HG03558 (cell line): Measurements from ENCODE around the gene EZH1.

Source experiments
- ATAC-seq: cut with Tn5 transposase; IDR thresholded peaks from one replicate; pipeline ENCODE4 v1.9.1; 2021; ENCODE audit warnings: moderate number of reproducible peaks; ENCODE audit not compliant: unreplicated experiment; ENCODE audit errors: extremely low read depth

EZH1 gene

DNA sequence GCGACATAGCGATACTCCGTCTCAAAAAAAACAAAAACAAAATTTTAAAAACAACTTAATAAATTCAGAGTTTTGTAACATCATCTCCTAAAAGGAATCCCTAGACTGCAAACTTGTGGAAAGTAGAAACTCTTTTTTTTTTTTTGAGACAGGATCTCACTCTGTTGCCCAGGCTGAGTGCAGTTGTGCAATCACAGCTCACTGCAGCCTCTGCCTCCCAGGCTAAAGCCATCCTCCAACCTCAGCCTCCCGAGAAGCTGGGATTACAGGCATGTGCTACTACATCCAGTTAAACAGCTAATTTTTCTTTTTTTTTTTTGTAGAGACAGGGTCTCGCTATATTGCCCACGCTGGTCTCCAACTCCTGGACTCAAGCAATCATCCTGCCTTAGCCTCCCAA lies 19.7 kb downstream of the EZH1 start:
- ATAC-seq, result no peak

DNA sequence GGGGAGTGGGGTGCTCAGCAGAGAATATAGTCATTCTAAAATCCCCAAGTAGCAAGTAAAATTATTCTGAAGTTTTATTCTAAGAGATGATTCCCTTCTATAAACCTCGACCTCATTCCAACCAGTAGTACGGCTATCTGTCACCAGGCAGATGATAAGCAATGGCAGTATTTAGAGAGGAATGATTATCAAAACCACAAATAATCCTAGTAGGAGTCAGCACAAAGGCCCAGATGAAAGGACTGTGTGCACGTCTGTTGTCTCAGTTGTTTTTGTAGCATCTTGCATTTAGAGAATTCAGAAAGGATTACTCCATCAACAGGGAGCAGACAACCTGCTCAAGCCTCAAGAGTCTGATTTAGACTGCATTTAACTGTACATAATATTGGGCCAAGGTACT lies 21.2 kb downstream of the EZH1 start:
- no peak for ATAC-seq

DNA sequence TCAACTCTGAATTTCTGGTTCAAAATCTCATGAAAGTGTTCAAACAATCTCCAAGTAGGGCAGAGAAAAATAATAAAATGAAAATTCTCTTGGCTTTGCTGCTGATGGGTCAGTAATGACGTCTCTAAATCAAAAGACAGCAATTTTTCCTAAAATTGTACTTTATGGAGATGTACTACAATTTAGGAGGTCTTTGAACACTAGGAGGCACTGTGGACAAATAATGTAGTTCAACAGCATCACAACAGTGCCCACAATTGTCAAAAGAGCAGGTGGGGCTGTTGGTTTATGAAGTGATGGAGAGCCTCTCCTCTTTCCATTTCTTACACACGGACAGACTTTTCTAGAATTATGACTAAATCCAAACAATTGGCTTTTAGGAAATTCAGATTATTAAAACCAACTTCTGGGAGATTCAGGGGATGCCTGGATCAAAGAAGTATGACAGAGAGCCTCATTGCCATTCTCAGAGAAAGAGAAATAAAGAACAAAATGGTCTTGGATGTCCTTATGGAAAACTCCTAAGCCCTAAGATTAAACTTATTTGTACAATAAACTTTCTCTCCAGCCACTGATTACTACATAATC lies 23.8 kb downstream of the EZH1 start:
- no peak for ATAC-seq

DNA sequence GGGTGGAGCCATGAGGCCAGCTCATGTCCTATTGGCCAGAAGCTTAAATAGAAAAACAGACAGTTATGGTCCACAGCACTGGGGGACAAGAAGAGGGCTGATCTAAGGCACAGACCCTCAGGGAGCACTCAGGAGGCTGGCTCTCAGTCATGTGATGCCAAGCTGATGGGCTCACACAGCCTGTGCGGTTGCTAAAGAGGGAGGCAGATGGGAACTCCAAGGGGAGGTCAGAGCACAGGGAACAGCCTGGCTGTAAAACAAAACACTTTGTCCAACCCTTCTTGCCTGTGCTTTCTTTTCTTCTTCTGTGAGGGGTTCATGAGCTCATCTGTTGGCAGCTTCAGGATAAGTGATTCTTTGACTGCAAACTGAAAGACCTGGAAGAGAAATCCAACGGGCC lies 35.3 kb downstream of the EZH1 start:
- ATAC-seq, result no peak

DNA sequence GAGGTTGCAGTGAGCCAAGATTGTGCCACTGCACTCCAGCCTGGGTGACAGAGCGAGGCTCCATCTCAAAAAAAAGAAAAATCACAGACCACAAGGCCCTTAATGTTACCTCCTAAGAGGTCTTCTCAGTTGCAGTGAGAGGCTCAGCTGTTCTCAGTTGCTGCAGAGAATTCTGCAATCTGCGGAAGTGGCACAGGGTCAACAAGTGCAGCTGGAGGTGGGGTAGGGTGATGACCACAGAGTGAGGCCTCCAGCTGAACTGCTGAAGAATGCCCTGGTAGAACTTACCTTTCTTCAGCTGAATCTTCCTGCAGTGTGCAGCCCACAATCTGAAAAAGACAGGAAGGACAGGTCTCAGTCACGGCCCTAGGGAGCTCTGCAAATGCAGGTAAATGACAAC lies 36.3 kb downstream of the EZH1 start:
- ATAC-seq, result no peak

DNA sequence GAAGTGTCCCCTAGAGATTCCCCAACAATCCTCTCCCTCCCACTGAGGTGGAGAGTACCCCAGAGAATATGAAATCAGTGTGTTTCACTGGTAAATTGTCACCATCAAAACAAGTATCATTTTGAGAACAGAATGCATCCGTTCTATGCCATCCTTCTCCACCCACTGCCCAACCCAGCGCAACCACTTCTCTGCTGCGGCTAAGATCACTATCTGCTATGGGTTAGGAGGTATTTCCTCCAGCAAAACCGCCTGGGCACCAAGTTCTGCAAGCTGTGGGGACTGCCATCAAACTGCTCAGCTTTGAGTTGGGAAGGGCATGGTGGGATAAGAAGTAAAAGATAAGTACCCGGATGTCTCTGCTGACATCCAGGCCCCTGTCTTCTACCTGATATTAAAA lies 38.1 kb downstream of the EZH1 start:
- ATAC-seq, result no peak

DNA sequence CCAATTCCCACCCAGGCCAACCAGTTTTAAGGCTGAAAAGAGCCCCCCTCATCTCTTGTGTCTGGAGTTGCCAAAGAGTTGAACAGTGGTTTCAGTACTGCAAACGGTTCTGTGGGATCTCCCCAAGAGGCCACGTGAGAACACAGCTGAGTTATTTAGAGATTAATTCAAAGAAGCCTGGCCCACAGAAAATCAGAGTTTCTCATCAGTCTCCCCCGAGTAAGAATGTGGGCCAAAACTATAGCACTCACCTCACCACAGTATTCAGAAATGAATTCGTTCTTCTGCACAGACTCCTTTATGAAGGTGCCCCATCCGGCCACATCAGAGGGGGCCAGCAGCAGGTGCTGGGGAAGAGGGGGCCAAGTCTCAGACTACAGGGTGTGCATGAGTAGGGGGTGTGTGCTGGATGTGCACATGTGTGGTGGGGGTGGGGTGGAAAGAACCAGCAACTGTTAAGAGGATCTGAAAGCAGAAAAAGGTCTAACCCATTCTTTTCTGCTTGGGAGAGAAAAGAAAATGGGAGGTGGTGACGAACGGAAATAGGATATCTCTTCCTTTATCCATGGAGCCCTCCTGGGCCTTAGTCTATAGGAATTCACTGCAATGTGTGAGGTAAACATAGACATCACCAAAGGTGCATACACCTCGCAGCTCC lies 39.9 kb downstream of the EZH1 start:
- peak; percentile 46 for ATAC-seq

DNA sequence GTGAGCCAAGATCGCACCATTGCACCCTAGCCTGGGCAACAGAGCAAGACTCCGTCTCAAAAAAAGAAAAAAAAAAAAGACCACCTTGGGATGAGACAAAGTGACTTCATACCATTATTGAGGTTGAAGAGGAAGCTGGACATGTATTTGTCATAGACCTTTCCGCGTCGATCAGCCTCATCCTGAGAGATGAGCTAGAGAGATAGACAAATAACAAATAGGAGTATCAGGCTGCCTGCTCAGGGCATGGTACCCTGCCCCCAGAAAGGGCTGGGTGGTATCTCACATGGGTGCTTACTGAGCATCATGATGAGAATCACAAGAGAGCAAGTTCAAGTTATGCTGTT lies 40.4 kb downstream of the EZH1 start:
- peak; percentile 13 for ATAC-seq

DNA sequence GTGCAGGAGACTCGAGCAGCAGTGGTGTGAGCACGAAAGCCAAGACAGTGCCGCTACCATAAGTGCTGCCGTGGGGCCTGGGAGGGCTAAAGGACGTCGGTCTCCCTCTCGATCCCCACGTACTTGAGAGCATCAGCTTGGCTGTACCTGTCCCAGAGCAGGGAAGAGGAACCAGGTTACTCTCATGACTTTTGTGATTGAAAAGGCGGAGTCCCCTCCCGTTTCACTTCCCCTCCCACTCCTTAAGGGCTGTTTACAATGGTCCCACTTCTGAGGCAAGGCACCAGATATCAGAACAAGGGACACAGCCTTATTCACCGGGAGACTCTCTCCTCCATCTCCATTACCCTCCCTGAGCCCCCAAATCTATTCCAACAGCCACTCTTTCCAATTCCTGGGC lies 42.4 kb downstream of the EZH1 start:
- no peak for ATAC-seq

DNA sequence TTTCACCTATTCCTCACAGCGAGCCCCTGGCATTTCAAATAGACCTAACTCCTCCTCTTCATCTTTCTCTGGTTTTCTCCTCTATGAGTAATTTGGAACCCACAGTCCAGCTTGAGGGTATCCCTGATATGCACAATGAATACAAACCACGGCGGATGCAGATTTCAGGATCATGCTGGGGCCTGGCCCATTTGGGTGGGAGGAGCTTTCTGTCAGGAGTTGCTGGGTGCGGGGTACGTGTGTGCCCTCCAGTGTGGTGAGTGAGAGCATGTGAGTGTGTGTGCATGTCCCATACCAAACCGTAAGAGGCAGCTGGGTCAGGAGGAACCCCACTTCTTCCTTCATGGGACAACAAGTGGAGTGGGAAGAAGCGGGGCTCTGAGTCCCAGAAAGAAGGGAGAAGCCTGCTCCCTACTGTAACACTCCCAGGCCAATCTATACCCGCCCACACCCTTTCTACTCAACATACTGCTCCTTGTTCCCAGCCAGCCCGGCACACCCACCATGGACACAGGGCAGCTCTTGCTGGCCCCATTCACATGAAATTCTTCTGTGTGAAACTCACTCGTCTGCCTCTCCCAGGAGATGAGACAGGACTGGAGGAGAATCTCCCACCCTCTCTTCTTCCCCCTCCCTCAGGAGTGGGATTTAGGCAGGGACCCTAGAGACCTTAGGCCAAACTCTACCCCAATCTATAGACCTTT lies 44.1 kb downstream of the EZH1 start:
- ATAC-seq, result no peak

DNA sequence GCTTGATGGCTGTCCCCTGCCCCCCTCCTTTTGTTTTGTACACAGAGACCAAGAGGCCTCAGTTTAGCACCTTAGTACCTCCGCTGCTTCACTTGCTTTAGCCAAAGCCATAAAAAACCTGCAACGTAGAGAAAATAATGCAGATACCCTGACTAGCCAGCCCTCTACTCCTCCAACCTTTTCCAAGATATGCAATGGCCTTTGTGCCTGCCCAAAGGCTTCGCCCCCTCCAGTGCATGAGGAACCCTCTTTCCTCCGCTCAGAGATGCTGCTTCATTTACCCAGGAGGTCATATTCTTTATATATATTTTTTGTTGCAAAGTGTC lies 45.5 kb downstream of the EZH1 start:
- no peak for ATAC-seq

DNA sequence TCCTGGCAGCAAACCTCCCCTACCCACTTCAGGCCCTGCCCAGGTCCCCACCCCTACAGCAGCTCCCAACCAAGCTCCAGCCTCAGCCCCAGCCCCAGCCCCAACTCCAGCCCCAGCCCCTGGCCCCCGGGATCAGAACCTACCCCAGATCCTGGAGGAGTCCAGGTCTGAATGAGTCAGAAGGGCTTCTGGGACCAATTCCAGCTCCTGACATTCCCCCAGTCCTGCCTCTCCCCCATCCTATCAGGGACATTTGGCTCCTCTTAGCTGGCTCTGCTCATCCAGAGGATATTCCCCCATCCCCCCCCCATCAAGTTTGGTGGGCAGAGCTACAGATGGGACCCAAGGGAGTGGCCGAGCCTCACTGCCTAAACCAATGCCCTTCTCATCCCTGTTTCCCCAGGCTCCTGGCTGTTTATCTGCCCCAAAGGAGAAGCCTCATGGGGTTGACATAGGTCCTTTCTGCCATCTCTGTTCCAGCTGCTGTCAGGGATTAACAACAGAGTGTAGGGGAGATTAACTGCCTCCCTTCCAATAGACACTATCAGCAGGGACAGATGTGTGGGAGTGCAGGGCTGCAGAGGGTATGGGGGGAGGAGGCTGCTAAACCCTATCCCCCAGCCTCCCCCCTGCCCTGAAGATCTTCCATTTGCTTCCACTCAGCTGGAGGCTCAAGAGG lies 46.0 kb downstream of the EZH1 start:
- no peak for ATAC-seq

DNA sequence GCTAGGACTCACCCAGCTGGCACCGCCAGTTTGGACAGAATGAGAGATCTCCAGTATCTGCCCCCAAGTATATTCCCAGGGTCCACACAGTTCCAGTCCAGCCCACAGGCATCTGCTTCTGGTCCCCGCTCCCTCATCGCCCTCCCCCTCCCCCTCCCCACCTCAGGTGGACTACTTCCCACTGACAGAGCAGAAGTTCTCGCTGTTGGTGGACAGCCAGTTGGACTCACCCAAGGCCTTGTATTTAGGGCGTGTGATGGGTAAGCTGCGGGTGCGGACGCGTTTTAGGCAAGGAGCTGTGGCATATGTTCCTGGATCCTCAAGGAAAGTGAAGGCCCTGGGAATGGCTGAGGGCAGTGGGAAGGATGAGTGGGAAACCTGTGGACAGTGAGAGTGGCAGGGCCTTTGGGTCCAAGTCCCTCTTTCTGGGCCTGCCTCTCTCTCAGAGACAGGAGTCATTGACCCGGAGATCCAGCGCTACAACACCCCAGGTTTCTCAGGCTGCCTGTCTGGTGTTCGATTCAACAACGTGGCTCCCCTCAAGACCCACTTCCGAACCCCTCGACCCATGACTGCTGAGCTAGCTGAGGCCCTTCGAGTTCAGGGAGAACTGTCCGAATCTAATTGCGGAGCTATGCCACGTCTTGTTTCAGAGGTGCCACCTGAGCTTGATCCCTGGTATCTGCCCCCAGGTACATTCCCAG lies 47.6 kb downstream of the EZH1 start:
- ATAC-seq, result no peak

DNA sequence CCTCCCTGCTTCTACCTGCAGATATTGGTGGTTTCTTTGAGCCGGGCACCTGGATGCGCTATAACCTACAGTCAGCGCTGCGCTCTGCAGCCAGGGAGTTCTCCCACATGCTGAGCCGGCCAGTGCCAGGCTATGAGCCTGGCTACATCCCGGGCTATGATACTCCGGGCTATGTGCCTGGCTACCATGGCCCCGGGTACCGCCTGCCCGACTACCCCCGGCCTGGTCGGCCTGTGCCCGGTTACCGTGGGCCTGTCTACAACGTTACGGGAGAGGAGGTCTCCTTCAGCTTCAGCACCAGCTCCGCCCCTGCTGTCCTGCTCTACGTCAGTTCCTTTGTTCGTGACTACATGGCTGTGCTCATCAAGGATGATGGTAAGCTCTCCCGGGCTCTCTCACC lies 49.3 kb downstream of the EZH1 start:
- no peak for ATAC-seq

DNA sequence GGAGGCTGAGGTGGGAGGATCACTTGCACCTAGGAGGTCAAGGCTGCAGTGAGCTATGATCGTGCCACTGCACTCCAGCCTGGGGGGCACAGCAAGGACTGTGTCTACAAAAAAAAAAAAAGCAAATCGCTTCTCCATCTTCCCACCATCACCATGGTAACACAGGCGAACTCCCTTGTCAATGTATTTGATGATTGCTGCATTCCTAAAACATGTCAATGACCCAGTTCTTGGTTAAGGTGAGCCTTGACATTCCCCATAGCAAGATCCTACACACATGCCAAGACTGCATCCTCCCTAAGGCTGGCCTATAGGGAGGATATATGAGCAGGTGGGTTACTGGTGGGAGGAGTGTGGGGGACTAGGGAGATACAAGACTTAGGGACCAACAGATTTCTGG lies 50.3 kb downstream of the EZH1 start:
- ATAC-seq, result no peak

DNA sequence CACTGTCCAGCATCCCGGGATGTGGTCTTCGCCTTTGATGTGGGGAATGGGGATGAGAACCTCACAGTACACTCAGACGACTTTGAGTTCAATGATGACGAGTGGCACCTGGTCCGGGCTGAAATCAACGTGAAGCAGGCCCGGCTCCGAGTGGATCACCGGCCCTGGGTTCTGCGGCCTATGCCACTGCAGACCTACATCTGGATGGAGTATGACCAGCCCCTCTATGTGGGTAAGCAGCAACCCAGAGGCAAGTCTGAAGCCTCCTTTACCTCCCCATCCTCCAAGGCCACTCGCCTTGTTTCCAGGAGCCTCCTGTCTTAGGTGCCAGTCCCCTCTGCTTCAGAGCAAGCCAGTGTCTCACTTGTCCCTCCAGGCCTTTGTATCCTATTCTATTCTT lies 52.4 kb downstream of the EZH1 start:
- no peak for ATAC-seq

DNA sequence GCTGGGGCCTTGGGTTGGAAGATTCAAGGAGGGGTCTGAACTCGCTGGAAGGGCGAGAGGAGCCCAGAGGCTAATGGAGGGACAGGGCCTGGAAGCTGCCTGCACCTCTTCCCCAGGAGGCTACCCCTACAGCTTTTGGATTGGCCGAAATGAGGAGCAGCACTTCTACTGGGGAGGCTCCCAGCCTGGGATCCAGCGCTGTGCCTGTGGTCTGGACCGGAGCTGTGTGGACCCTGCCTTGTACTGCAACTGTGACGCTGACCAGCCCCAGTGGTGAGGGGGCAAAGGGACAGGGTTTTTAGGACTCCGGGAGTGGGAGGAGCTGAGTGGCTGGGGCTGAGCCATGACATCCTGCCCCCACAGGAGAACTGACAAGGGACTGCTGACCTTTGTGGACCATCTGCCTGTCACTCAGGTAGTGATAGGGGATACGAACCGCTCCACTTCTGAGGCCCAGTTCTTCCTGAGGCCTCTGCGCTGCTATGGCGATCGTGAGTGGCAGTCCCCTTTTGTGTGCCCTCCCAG lies 53.8 kb downstream of the EZH1 start:
- ATAC-seq, result no peak

DNA sequence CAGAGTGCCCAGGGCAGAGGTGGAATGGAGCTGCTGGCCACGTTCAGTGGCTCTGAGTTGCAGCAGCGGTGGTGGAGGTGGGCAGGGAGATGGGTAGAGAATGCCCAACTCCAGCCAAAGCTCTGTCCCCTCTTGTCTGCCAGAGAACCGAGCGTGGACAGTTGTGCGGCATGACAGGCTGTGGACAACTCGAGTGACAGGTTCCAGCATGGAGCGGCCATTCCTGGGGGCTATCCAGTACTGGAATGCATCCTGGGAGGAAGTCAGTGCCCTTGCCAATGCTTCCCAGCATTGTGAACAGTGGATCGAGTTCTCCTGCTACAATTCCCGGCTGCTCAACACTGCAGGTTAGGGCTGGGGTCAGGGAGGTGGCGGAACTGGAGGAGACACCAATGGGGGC lies 54.2 kb downstream of the EZH1 start:
- ATAC-seq, result no peak

DNA sequence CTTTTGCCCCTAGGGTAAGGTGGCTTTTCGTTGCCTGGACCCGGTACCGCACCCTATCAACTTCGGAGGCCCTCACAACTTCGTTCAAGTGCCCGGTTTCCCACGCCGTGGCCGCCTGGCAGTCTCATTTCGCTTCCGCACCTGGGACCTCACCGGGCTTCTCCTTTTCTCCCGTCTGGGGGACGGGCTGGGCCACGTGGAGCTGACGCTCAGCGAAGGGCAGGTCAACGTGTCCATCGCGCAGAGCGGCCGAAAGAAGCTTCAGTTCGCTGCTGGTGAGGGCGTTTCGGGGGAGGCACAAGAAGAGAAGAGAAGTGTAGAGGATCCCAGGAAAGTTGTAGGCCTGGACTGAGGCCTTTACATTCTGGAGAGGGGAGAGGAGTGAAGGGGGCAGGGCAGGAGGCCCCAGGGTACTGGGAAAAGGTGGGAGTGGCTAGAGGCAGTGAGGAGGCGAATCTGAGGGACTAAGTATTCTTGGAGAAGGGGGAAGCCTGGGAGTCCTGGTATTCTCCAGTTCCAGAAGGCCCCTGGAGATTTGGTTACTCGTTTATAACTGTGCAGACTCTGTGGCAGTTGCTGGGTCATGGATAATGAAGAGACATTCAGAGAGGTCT lies 57.0 kb downstream of the EZH1 start:
- ATAC-seq, result no peak

DNA sequence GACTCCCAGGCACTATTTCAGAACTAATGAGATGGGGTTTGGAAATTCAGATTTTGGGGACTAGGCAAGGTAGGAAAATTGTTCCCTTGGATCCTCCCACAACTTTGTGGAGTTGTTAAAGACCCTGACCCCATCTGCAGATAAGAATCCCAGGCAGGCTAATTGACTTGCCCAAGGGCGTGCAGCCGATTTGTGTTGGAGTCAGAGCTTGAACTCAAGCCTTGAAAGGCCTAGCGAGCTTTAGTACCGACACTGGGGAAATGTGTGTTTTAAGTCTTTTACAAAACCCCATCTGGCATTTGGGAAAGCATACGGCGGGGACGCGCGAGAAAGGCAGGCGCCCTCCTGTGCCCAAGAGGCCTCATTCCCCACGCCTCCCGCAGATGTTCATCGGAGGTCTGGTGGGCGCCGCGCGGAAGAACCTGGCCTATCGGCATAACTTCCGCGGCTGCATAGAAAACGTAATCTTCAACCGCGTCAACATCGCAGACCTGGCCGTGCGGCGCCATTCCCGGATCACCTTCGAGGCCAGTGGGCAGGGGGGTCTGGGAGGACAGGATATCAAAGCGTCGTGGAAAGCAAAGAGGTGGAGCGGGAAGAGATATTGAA lies 58.2 kb downstream of the EZH1 start:
- ATAC-seq, result no peak
